GM12878 (cell line): ENCODE measurements around the gene KIF23. TPM values are rescaled to one million over a fixed set of nuclear protein-coding genes. Genes with fewer than 3 reads are reported as not detected.

Experiments
- FOXK2 ChIP-seq: fragments of 450-650 bp; IDR thresholded peaks from 2 replicates; pipeline ENCODE4 v1.6.1; 2017; ENCODE audit warnings: mild to moderate bottlenecking, moderate library complexity
- POLR2AphosphoS2 ChIP-seq: IDR thresholded peaks from 2 replicates; pipeline ENCODE4 v1.6.1; 2011; ENCODE audit warnings: low read depth, mild to moderate bottlenecking, low read length, improper control_type of control experiment, moderate library complexity
- RAD51 ChIP-seq: fragments of 450-650 bp; IDR thresholded peaks from 2 replicates; pipeline ENCODE4 v1.6.1; 2016; ENCODE audit warnings: moderate library complexity, mild to moderate bottlenecking, inconsistent platforms
- polyA plus RNA-seq, 11 experiments: library from polyadenylated mRNA; depleted of rRNA in 4 of 11; unstranded in 6 of 11; stranded (reverse) in 5 of 11; fragments of >200 nt; fragmentation: Nextera tagmentation in 4 of 11; fragmentation: Illumina TruSeq in 1 of 11; extraction: Ambion mirVana in 4 of 11; extraction: Trizol in 1 of 11; gene quantifications; 1 replicate in 1 of 11; 2 replicates in 10 of 11; pipeline versions ENCODE4 v1.2.1 to v1.2.3, GENCODE V29; 2011 to 2016; ENCODE audit warnings: inconsistent platforms in 2 of 11, missing spikeins in 2 of 11, low read depth in 1 of 11
- total RNA-seq, 4 experiments: library from RNA; depleted of rRNA in 3 of 4; stranded (reverse); fragments of >200 nt in 3 of 4; fragmentation: Illumina TruSeq in 1 of 4; extraction: Trizol in 1 of 4; gene quantifications; 2 replicates each; pipeline versions ENCODE4 v1.2.1 to v1.2.3, GENCODE V29; 2013 to 2021
- TF ChIP-seq, protein P1 (sequence below): fragments of 450-650 bp; IDR thresholded peaks from 2 replicates; pipeline ENCODE4 v1.6.1; 2017; ENCODE audit warnings: mild to moderate bottlenecking, moderate library complexity
- TF ChIP-seq, protein P2 (sequence below): IDR thresholded peaks from 2 replicates; pipeline ENCODE4 v1.6.1; 2012; ENCODE audit warnings: low read length, inconsistent platforms
- TF ChIP-seq, protein P3 (sequence below): fragments of 450-650 bp; IDR thresholded peaks from 2 replicates; pipeline ENCODE4 v1.6.1; 2014; ENCODE audit warnings: mild to moderate bottlenecking

KIF23 gene
- total and polyA plus RNA-seq, 10 of the 15 experiments (the other 5 are each of a cell fraction or from before 2014, with no cell fraction given) = 28.0 to 62.5 (median 46.6) TPM

DNA sequence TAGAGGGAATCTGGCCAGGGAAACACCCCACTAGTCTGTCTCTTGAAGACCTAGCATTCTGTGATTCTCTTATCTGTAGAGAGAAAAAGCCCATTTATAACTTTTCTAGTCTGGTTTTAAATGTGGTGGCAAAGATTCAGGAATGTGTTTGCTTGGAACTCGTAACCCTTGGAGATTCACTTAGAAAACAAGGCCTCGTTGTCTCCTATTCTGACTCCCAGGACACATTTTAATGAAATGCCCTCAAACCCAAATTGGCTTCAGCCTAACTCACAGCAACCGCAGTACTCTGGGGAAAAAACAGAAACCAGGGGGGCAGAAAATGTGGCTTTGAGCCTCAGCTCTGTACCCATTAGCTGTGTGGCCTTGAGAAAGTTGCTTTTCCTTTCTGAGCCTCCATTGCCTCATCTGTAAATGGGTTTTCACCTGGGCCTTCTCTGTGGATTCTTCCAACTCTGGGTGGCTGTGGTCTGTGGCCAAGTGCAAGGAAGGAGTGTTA, 75.0 kb downstream of the KIF23 start (continued):
- TF ChIP-seq, protein P1, sequence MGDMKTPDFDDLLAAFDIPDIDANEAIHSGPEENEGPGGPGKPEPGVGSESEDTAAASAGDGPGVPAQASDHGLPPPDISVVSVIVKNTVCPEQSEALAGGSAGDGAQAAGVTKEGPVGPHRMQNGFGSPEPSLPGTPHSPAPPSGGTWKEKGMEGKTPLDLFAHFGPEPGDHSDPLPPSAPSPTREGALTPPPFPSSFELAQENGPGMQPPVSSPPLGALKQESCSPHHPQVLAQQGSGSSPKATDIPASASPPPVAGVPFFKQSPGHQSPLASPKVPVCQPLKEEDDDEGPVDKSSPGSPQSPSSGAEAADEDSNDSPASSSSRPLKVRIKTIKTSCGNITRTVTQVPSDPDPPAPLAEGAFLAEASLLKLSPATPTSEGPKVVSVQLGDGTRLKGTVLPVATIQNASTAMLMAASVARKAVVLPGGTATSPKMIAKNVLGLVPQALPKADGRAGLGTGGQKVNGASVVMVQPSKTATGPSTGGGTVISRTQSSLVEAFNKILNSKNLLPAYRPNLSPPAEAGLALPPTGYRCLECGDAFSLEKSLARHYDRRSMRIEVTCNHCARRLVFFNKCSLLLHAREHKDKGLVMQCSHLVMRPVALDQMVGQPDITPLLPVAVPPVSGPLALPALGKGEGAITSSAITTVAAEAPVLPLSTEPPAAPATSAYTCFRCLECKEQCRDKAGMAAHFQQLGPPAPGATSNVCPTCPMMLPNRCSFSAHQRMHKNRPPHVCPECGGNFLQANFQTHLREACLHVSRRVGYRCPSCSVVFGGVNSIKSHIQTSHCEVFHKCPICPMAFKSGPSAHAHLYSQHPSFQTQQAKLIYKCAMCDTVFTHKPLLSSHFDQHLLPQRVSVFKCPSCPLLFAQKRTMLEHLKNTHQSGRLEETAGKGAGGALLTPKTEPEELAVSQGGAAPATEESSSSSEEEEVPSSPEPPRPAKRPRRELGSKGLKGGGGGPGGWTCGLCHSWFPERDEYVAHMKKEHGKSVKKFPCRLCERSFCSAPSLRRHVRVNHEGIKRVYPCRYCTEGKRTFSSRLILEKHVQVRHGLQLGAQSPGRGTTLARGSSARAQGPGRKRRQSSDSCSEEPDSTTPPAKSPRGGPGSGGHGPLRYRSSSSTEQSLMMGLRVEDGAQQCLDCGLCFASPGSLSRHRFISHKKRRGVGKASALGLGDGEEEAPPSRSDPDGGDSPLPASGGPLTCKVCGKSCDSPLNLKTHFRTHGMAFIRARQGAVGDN = no peak
- TF ChIP-seq, protein P2, sequence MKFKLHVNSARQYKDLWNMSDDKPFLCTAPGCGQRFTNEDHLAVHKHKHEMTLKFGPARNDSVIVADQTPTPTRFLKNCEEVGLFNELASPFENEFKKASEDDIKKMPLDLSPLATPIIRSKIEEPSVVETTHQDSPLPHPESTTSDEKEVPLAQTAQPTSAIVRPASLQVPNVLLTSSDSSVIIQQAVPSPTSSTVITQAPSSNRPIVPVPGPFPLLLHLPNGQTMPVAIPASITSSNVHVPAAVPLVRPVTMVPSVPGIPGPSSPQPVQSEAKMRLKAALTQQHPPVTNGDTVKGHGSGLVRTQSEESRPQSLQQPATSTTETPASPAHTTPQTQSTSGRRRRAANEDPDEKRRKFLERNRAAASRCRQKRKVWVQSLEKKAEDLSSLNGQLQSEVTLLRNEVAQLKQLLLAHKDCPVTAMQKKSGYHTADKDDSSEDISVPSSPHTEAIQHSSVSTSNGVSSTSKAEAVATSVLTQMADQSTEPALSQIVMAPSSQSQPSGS = no peak
- TF ChIP-seq RAD51 (no peak), FOXK2 (no peak), POLR2AphosphoS2 (no peak)
- TF ChIP-seq, protein P3, sequence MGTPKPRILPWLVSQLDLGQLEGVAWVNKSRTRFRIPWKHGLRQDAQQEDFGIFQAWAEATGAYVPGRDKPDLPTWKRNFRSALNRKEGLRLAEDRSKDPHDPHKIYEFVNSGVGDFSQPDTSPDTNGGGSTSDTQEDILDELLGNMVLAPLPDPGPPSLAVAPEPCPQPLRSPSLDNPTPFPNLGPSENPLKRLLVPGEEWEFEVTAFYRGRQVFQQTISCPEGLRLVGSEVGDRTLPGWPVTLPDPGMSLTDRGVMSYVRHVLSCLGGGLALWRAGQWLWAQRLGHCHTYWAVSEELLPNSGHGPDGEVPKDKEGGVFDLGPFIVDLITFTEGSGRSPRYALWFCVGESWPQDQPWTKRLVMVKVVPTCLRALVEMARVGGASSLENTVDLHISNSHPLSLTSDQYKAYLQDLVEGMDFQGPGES = no peak
